Measurements from ENCODE around the gene ADGRV1.

DNA sequence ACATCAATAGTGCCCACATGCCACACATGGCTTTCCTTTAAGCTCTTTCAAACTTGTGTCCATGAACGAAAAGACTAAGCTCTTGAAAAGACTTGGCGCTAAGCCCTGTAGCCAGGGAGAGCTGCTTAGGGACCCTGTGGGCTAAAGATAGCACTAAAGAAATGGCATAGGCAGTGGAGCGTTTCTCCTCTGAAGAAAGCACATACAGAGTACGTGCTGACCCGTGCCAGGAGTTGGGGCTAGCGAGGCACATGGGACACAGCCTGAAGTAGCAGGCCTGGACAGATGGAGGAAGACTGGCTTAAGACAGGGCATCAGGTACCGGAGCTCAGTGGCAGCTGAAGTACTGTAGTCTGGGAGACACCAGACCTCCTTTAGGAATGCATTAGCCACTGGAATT is 39.7 kb downstream of the ADGRV1 start:
- TF ChIP-seq POLR2AphosphoS5 (IDR thresholded peaks at IDR 0.05; ENCODE audit: borderline replicate concordance, low read depth, low read length) (no peak), FOXP2 (optimal IDR thresholded peaks at IDR 0.05; ENCODE audit: control extremely low read depth, extremely low read length, insufficient read depth) (no peak), EZH2 (IDR thresholded peaks at IDR 0.05) (no peak)

Data from SK-N-MC (cell line).